Stimulated activated CD8-positive, alpha-beta memory T cell treated with anti-CD3 and anti-CD28 coated beads, Interleukin-15, amount 100 ng/mL, for 48 hours (primary cell): ENCODE results near the gene USP11.

Source experiments
- DNase-seq, 2 donors: peaks; one replicate each; pipeline ENCODE4 v3.0.0-alpha.2; 2020; ENCODE audit warnings: low read depth in 2 of 2

The USP11 gene

GRCh38 chrX:47202877-47203276 lies 29.9 kb upstream of the USP11 start:
- no peak for DNase-seq

GRCh38 chrX:47204970-47205369 lies 27.8 kb upstream of the USP11 start:
- DNase-seq, result no peak

- no peak for DNase-seq
Observed at GRCh38 chrX:47206316-47206715, 26.5 kb upstream of the USP11 start.

GRCh38 chrX:47208108-47208507 lies 24.7 kb upstream of the USP11 start:
- DNase-seq, result no peak

GRCh38 chrX:47209508-47210238 lies 23.1 kb upstream of the USP11 start:
- no peak for DNase-seq

- DNase-seq, result no peak
Observed at GRCh38 chrX:47210661-47211425, 22.0 kb upstream of the USP11 start.

GRCh38 chrX:47212381-47213293 lies 20.2 kb upstream of the USP11 start:
- DNase-seq, result no peak

DNA sequence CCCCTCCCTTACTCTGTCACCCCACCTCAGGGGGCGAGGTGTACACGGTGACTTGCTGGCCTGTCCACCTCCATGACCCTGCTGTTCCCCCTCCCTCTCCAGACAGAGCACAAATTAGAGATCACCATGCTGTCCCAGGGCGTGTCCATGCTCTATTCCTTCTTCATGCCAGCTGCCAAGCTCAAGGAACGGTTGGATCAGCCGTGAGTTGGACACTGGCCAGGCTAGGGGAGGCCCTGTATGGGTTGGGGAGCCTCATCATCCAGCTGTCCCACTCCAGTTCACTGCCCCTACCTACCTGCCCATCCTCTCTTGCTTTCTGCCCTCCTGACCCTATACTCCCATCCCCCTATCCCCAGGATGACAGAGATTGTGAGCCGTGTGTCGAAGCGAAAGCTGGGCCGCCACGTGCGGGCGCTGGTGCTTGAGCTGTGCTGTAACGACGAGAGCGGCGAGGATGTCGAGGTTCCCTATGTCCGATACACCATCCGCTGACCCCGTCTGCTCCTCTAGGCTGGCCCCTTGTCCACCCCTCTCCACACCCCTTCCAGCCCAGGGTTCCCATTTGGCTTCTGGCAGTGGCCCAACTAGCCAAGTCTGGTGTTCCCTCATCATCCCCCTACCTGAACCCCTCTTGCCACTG lies 18.3 kb upstream of the USP11 start:
- DNase-seq, result no peak

GRCh38 chrX:47215291-47215900 lies 17.4 kb upstream of the USP11 start:
- DNase-seq, result no peak

GRCh38 chrX:47216393-47216925 lies 16.4 kb upstream of the USP11 start:
- no peak for DNase-seq

- DNase-seq, result no peak
Observed at GRCh38 chrX:47217121-47217851, 15.5 kb upstream of the USP11 start.

DNA sequence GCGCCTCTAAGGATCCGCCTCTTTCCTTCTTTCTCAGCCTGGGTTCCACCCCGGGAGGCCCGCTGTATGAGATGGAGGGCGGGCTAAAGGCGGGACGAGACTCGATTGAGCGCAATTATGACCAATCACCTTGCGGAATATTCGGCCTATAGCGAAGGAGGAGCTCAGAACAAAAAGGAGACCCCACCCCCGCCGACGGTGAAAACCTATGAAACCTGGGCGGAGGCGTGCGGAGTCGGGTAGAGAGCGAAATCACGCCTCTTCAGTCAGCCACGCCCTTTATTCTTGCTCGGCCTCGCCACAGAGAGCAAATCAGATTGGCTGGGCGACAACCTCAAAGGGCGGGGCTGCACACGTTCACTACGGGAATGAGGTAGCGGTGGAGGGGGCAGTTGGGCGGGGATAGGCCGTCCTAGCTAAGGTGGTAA lies 14.9 kb upstream of the USP11 start:
- peak; percentile 90 to 94 for DNase-seq

- DNase-seq, result peak; percentile 59 to 71
Observed at GRCh38 chrX:47218280-47218919, 14.4 kb upstream of the USP11 start, which contains the start of gene CDK16. Gene CDK16, plus strand, starts transcription at chrX:47218681. Its CDS starts 4,877 bp downstream, at chrX:47223558.

- peak; percentile 23 to 26 for DNase-seq
Observed at GRCh38 chrX:47218920-47219815, 13.6 kb upstream of the USP11 start.

DNA sequence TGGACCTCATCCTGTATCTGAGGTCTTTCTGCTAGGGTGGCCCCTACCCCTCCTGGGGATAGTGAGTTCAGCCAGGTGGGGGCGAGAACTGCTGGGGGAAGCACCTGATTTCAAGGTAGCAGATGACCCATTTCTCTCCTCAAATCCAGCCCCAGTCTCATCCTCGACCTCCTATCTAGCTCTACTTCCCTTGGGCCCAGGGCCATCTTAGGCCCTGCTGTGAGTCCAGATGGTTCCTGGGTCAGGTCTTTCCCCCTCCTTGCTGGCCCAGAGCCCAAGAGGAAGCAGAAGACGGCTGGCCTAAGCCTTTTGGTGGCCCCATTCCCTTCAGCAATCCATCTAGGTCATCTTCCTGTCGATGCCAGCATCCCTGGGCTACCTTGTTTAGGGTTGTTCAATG lies 11.1 kb upstream of the USP11 start:
- DNase-seq, result no peak

DNA sequence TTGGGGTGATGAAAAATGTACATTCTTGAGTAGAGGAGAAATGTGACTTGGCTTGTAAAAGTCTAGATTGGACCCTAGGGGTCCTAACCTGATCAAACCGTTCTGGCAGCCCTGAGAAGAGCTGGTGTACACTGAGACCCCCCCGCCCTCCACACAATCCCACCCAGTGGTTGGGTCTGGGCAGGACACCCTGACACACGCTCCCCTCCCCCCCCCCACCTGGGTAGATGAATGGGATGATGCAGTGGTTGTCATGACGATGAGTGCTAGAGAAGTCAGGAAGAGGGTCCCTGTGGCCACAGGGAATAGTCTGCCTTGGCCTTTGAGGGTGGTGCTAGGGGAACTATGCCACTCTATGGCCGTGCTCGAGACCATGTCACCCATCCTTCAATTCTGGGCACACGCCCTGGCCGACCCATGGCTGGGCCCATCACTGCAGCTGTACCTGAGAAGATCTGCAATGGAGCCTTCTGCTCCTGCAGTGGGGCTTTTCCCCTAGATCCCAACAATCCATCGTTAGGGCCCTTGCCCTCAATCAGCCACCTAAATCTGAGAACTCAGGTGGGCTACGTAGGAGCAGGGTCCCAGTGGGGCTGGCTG lies 10.0 kb upstream of the USP11 start:
- no peak for DNase-seq

DNA sequence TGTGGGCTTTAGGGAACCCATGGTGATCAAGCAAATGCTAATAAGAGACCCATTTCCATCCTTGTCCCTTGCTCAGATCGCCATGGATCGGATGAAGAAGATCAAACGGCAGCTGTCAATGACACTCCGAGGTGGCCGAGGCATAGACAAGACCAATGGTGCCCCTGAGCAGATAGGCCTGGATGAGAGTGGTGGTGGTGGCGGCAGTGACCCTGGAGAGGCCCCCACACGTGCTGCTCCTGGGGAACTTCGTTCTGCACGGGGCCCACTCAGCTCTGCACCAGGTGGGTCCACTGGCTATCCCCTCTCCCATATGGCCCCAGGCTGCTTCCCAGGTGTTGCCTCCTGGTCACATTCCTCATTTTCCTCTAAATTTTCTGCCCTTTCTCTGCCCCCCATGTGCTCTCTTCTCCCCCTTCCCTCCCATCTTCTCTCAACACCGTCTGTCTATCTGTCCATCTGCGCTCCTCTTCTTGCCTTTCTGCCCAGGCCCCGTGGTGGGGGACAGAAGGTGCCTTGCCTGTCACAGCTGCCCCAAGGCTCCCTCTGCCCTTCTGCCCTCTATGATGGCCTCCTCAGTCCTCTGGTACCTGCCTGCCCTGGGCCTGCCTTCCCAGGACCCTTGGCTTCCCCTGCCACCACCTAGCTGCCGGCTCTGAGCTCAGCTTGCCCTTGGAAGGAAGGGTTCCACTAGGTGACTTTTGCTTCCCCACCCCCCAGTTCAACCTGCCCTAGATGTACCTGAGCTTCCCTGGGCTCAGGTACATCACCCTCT lies 9.1 kb upstream of the USP11 start:
- DNase-seq, result no peak
